GM21390 (cell line): ENCODE data around the gene XAF1.
"Not testable (repeated sequence)": the region's sequence is repeated elsewhere in the genome, so short reads cannot be mapped to it uniquely, and the experiment has no call there.

ENCODE experiments used
- ATAC-seq: cut with Tn5 transposase; IDR thresholded peaks from one replicate; pipeline ENCODE4 v1.9.1; 2021; ENCODE audit not compliant: unreplicated experiment

Gene XAF1, protein sequence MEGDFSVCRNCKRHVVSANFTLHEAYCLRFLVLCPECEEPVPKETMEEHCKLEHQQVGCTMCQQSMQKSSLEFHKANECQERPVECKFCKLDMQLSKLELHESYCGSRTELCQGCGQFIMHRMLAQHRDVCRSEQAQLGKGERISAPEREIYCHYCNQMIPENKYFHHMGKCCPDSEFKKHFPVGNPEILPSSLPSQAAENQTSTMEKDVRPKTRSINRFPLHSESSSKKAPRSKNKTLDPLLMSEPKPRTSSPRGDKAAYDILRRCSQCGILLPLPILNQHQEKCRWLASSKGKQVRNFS

DNA sequence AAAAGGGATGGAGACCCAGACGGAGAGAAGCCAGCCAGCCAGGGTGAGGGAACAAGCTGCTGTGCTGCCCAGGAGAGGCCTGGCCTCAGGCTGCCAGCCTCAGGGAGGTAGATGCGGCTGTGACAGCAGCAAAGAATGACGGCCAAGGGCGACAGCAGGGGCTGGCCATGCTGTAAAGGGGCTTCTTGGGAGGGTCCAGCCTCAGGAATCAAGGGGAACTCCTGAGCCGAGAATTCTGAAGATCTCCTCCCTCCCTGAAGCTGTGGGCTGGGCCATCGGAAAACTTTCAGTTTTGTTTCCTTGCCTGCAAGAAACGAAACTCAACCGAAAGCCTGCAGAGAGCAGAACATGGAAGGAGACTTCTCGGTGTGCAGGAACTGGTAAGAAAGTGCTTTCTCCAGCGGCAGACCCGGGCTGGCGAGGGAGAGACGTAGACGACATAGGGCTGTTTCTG lies at the start of gene XAF1:
Gene XAF1 (plus strand): TSS at position 316 of the 454 bp plus-strand sequence. CDS start 33 bp downstream, at position 349.
- no peak for ATAC-seq

DNA sequence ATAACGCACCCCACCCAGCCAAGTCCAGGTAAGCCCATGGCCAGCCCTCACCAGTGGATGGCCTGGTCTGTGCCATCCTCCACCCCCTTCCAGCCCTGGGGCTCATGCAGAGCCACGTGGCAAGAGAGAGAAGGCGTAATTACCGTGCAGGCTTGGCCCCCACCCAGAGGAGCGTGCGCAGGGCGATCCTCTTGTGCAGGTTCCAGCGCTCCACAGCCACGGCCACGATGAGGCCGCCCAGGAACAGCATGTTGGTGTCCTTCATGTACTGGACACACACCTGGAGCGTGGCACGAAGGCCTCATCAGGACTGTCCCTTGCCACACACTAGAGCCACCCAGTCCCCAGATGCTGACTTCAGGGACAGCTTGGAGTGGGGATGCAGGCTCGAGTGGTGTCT lies 49.3 kb upstream of the XAF1 start:
- no peak for ATAC-seq

DNA sequence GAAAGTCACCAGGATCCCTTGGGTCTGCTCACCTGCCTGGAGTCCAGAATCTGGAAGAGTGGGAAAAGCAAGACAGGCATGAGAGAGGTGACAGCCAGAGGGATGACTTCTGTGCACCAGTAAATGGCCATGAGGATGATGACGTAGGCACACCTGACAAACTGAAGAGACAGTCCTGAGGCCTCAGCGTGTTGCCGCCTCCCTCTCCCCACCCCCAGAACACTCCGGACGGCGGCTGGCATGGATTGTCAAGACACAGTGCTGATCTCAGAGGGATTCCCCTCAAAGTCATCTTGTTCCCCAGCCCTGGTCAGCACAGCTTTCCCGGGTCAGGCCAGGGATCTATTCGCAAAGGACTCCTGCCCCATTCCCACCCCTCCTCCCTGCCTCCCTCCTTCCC lies 48.9 kb upstream of the XAF1 start:
- ATAC-seq: no peak

DNA sequence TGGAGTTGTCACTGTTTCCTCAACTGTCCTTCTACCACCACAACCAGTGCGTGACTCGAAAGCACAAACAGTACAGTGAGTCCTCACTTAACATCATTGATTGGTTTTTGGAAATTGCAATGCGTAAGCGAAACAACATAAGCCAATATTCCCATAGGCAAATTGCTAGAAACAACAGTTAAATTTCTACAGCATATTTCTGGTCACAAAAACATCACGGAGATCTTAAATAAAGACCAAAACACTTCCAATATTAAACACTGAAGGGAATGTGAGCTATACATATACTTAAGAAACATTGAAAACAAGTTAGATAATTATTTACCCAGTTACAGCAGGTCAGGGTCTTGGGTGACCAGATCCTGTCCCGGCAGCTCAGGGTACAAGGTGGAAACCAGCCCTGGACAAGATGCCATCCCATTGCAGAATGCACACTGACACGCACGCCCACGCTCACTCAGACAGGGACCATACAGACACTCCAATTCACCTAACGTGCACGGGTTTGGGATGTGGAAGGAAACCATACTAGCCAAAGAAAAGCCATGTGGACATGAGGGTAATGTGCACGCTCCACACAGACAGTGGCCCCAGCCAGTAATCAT lies 47.4 kb upstream of the XAF1 start:
- no peak for ATAC-seq

DNA sequence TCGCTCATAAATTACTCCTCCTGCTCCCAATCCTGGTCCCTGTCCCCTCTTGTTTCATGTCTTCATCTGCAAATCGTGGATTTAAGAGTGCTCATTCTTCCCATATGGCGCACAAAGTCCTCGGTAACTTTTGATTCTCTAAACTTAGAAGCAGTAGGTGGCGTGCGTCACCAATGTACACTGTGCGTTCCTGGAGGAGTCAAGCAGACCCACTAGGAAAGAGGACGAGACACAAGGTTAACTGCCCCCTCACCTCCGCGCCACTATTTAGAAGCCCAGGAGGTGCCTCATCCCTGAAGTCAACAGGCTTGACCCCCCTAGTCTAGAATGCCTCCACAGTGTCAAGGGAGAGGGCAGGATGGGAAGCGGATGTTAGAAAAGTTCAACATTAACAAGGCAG lies 45.5 kb upstream of the XAF1 start:
- ATAC-seq: no peak

DNA sequence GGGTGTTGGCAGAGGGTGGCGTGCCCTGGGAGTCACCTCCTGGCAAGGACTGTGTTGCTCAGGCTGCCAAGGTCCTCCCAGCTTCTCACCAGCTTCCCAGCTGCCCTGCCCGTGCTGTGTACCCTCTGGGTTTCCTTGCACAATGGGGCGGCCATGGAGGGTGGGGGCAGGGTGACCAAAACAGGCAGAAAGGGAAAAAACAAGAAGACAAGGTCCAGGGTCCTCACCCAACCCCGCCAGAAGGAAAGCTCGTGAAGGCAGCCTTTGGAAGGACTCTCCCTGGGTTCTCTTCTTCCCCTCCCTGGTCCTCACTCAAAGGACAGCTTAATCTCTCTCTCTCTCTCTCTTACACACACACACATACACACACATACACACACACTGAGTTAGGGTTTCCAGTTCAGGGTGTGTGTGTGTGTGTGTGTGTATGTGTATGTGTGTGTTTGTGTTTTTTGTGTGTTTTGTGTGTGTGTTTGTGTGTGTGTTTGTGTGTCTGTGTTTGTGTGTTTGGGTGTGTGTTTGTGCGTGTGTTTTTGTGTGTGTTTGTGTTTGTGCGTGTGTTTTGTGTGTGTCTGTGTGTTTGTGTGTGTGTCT lies 44.7 kb upstream of the XAF1 start:
- no peak for ATAC-seq

DNA sequence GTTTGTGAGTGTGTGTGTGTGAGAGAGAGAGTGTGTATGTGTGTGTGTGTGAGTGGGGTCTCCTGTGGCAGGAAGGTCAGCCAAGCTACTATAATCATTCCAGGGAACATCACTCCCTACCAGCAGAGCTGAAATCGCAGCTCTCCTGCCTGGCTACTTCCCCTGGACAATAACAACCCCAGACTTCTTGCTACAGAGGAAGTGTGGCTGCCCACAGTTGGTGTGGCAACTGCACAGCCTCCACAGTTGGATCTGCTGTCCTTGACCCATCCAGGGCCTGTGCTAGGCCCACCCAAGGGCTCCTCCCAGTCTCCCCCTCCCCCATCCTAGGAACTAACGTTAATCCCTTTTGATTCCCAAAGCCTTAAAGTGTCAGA lies 44.2 kb upstream of the XAF1 start:
- no peak for ATAC-seq

DNA sequence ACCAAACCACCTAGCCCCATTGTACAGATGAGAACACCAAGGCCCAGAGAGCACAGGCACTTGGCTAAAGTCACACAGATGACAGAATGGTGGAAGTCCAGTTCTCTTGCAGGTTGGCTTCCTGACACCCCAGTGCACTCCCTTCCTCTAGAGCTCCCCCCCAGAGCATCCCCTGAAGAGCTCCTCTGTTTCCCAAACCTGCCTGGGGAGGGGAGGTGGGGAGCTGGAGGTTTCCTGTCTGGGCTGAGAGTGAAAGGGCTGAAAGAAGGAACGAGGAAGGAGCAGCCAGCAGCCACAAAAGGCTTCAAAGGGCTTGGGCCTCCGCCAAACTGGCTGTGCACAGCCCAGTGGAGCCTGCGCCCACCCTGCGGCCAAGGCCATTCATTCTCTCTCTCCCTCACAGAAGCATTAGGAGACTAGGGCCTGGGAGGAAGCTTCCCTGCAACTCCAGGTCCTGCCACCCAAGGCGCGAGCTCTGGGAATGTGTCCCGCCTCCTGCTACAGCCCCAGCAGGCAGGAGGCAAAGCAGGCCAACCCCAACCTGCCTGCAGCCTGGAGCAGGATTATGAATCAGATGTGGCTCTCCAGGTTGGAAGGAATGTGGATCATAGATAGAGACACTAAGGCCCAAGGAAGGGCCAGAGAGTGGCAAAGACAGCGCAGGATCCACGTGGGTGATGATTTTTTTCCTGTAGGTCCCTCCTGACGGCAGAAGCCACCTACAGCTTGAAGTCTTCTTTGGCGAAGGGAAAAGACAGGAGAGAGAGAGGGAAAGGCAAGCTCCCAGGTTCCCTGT lies 43.6 kb upstream of the XAF1 start:
- no peak for ATAC-seq

DNA sequence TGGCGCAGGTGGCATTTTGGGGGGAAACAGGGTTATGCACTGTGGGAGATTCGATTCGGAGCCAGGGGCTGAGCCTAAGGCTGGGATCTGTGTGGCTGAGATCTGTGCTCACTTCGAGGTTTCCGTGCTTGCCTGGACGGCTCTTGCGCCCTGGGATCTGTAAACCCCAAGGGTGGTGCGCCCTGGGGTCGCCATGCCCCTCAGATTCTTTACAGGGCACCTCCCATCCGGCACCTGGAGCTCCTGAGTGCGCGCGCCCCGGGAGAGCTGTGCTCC lies 43.1 kb upstream of the XAF1 start:
- ATAC-seq: no peak

DNA sequence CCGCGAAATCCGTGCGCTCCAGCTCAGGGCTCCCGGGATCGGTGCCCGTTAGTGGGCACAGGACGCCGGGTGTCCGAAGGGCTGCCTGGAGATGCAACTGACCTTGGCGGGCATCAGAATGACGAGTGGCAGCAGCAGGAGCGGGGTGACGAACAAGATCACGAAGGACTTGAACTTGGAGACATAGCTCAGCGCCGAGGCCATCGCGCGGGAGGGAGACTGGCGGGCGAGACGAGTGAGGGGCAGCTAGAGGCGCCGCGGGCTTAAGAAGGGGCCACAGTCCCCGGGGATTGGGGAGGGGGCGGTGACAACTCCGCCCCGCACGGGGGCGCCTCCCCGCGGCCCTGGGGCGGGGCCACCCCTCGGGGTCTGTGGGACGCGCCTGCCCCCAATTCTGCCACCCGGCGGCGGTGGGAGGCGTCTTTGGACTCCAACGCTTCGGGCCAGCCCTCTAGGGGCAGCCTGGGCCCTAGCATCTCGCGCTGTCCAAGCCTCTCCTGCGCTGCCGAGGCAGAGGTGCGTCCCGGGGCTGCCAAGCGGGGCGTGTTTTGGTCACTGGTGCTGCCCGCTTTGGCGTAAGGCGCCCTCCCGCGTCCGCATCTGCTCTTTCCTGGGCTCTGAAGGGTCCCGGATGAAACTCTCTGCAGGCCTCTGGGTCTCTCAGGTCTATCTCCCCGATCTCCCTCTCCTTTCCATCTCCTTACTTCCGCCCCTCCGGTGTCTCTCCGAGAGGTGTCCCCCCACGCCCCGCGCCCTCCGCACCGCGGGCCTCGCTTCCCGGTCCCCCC lies 42.5 kb upstream of the XAF1 start, which contains the start of gene SLC13A5:
Gene SLC13A5 (minus strand): TSS at position 240 of the 788 bp plus-strand sequence. CDS start 36 bp downstream, at position 204.
- no peak for ATAC-seq

DNA sequence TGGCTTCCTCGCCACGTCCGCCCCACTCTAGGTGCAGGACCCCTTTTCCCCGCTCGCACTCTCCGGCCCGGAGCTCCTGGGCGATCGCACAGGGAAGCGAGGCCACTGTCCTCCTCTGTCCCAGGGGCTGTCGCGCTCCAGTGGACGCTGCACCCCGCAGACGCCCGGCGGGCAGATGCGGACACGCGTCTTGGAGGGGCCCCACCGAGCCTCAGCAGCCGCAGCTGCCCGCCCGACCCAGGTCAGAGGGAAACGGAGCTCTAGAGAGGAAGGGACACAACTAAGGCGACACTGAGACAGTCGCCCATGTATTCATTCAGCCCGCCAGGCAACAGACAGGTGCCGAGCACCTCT lies 42.0 kb upstream of the XAF1 start:
- no peak for ATAC-seq

DNA sequence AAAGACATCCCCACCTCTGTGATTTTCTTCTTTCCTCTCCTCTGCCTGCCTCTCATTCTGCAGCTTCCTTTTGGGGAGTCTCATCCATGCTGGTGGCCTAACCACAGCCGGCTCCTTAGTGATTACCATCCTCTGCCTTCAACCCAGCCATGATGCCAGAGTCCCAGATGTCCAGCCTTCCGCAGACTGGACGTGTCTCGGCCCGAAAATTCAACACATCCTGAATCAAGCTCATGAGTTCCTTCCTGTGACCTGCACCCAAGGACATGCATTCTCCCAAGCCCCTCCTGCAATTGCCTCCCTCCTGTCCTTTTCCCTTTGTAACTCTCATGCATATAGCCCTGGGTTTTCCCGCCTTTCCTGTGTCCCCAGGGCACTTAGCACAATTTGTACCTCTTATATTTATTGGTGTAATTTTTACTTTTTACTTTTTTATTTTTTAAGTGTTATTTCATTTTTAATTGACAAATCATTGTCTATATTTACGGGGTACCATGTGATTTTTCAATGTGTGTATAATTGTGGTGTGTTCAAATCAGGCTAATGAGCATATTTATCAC lies 41.5 kb upstream of the XAF1 start:
- no peak for ATAC-seq

DNA sequence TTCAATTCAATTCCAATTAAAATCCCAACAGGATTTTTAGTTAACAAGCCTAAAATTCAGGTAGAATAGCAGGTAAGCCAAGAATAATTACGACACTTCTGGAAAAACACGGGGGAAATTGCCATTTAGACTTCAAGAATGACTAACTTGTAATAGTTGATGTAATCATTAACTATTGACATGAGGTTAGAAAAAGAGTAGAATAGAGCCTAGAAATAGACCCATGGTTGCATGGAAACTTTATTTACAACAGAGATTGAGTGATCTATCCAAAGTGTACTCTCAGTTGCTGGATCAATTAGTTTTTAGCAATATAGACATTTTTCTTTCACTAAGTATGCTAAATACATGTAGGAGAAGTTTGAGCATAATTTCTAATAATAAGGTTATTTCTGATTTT lies 39.1 kb upstream of the XAF1 start:
- no peak for ATAC-seq

DNA sequence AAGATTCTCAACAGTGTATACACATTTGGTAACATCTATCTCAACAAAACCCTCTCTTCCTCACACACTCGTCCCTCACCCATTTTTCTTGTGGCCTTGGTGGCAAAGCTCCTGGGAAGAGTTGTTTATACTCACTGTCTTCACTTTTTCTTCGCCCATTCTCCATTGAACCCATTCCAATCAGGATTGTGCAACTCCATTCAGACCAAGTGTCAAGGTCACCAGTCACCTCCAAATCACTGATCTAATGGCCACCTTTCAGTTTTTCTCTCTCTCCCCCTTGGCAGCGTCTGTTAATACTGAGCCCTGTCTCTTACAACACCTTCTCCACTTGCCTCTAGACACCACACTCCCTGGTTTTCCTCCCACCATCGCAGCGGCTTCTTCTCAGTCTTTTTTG lies 34.1 kb upstream of the XAF1 start:
- no peak for ATAC-seq

DNA sequence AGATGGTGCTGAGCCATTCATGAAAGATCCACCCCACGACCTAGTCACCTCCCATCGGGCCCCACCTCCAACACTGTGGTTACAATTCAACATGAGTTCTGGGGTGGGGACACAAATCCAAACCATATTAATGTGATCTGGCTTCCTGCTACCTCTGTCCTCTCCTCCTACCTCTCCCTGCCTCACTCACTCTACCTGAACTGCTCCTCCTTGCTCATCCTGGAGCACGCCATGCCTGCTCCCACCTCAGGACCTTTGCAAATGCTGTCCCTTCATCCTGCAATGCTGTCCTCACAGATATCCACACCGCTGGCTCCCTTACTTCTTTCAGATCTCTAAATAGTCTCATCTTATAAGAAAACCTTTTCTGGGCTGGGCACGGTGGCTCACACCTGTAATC lies 31.8 kb upstream of the XAF1 start:
- ATAC-seq: no peak

DNA sequence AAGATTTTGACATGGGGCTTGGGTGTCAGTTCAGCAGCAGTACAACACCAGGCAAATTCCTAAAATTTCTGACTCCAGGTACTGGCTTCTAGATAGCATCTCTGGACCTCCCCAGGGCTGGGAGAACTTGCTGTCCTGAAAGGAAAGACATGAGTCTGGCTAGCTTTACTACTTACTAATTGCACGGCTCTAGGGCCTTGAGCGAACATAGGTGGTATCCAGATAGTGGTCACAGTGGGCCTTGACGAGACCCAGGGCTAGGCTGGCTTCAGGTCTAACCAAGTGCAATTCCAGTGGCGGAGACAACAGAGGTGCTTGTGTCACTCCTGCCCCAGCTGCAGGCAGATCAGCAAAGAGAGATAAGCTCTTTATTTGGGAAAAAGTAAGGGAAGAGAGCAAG lies 26.3 kb upstream of the XAF1 start:
- ATAC-seq: no peak

DNA sequence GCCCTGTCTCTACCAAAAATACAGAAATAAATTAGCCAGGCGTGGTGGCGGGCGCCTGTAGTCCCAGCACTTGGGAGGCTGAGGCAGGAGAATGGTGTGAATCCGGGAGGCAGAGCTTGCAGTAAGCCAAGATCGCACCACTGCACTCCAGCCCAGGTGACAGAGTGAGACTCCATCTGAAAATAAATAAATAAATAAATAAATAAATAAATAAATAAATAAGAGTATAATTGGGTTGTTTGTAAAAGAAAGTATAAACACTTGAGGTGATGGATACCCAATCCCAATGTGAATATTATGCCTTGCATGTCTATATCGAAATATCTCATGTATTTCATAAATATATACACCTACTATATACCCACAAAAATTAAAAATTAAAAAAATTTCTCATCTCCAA lies 9.2 kb upstream of the XAF1 start:
- not testable (repeated sequence) for ATAC-seq

DNA sequence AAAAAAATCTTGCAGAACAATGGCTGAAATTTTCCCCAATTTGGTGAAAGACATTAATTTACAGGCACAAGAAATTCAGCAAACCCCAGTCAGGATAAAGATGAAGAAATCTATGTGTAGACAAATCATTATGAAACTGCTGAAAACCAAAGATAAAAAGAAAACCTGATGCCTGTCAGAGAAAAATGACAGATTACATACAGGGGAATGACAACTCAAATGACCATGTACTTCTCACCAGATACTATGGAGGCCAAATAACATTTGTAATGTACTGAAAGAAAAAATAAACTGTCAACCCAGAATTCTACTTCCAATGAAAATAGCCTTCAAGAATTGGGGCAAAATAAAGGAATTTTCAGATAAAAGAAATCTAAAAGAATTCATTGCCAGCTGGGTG lies 7.2 kb upstream of the XAF1 start:
- no peak for ATAC-seq

DNA sequence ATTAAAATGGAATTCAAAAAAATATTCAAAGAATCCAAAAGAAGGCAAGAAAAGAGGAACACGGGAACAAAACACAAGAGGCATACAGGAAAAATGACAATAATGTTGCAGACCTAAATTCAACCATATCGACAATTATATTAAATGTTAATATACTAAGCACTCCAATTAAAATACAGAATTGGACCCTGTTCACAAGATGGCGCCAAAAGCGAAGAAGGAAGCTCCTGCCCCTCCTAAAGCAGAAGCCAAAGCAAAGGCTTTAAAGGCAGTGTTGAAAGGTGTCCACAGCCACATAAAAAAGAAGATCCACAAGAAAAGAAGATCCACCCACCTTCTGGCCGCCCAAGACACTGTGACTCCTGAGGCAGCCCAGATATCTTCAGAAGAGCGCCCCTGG lies 6.3 kb upstream of the XAF1 start:
- no peak for ATAC-seq

DNA sequence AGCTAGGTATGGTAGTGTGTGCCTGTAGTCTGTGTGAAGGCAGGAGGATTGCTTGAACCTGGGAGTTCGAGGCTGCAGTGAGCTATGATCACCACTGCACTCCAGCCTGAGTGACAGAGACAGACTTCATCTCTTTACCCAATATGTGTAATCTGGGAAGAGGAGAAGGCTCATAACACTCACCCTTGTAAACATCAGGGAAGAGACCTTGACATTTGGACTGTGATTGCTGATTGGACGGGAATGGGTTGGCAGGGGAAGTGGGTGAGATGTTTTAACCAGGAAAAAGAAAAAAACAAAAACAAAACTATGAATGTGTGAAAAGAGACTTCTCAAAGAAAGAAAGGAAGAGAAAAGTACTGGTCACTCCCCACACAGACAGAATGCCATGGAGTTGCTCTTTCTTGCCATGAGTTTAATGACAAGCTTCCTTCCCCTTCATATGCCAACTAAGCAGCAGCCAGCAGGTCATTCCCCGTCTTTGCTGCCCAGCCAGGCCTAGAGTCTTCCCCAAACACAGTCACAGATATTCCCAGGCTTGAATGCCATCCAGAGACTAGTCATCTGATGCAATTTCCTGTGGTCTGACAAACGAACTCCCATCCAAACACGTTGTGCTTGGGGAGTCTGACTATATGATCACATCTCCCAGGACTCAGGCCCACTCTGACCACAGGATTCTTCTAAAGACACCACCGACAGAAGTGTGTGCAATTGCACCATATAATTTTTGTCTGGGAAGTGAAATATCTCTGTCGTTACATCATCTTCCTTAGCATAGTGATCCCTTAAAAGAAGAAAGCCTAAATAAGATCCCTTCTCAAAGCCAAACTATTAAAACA lies 3.6 kb upstream of the XAF1 start:
- no peak for ATAC-seq
